ENCODE results near the gene BMPR1A. TPM values are rescaled to one million over a fixed set of nuclear protein-coding genes. Genes with fewer than 3 reads are reported as not detected.

BMPR1A gene
- total and polyA plus RNA-seq, 2 experiments from 2014 or later: 14.2 to 82.5 TPM

DNA sequence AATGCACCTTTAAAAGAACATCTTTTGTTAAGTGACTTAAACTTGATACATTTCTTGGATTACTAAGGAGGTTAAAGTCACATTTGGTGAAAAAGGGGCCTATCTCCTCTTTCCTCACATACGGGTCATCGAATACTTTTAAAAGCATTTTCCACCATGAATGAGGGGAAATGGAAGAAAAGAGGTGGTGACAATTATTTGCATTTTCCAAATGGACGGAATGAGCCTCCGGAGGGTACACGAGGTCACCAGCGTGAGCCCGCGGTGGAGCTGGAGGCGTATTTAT, 1.0 kb upstream of the BMPR1A start (continued):
- TF ChIP-seq, protein P1, sequence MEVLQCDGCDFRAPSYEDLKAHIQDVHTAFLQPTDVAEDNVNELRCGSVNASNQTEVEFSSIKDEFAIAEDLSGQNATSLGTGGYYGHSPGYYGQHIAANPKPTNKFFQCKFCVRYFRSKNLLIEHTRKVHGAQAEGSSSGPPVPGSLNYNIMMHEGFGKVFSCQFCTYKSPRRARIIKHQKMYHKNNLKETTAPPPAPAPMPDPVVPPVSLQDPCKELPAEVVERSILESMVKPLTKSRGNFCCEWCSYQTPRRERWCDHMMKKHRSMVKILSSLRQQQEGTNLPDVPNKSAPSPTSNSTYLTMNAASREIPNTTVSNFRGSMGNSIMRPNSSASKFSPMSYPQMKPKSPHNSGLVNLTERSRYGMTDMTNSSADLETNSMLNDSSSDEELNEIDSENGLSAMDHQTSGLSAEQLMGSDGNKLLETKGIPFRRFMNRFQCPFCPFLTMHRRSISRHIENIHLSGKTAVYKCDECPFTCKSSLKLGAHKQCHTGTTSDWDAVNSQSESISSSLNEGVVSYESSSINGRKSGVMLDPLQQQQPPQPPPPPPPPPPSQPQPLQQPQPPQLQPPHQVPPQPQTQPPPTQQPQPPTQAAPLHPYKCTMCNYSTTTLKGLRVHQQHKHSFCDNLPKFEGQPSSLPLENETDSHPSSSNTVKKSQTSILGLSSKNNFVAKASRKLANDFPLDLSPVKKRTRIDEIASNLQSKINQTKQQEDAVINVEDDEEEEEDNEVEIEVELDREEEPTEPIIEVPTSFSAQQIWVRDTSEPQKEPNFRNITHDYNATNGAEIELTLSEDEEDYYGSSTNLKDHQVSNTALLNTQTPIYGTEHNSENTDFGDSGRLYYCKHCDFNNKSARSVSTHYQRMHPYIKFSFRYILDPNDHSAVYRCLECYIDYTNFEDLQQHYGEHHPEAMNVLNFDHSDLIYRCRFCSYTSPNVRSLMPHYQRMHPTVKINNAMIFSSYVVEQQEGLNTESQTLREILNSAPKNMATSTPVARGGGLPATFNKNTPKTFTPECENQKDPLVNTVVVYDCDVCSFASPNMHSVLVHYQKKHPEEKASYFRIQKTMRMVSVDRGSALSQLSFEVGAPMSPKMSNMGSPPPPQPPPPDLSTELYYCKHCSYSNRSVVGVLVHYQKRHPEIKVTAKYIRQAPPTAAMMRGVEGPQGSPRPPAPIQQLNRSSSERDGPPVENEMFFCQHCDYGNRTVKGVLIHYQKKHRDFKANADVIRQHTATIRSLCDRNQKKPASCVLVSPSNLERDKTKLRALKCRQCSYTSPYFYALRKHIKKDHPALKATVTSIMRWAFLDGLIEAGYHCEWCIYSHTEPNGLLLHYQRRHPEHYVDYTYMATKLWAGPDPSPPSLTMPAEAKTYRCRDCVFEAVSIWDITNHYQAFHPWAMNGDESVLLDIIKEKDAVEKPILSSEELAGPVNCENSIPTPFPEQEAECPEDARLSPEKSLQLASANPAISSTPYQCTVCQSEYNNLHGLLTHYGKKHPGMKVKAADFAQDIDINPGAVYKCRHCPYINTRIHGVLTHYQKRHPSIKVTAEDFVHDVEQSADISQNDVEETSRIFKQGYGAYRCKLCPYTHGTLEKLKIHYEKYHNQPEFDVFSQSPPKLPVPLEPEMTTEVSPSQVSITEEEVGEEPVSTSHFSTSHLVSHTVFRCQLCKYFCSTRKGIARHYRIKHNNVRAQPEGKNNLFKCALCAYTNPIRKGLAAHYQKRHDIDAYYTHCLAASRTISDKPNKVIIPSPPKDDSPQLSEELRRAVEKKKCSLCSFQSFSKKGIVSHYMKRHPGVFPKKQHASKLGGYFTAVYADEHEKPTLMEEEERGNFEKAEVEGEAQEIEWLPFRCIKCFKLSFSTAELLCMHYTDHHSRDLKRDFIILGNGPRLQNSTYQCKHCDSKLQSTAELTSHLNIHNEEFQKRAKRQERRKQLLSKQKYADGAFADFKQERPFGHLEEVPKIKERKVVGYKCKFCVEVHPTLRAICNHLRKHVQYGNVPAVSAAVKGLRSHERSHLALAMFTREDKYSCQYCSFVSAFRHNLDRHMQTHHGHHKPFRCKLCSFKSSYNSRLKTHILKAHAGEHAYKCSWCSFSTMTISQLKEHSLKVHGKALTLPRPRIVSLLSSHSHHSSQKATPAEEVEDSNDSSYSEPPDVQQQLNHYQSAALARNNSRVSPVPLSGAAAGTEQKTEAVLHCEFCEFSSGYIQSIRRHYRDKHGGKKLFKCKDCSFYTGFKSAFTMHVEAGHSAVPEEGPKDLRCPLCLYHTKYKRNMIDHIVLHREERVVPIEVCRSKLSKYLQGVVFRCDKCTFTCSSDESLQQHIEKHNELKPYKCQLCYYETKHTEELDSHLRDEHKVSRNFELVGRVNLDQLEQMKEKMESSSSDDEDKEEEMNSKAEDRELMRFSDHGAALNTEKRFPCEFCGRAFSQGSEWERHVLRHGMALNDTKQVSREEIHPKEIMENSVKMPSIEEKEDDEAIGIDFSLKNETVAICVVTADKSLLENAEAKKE (CRISPR knock-in tag; IDR thresholded peaks at IDR 0.05): no peak
- TF ChIP-seq POLR2AphosphoS5 (IDR thresholded peaks at IDR 0.05; ENCODE audit: low read depth) (no peak), CREB1 (CRISPR knock-in tag; IDR thresholded peaks at IDR 0.05; ENCODE audit: low read depth) (no peak), JUNB (IDR thresholded peaks at IDR 0.05; ENCODE audit: unreplicated experiment) (no peak), ZNF114 (CRISPR knock-in tag; IDR thresholded peaks at IDR 0.05) (no peak), STAT1 (IDR thresholded peaks at IDR 0.05; ENCODE audit: unreplicated experiment) (no peak), EZH2 (IDR thresholded peaks at IDR 0.05; ENCODE audit: low read depth, unreplicated experiment) (no peak)
- TF ChIP-seq, protein P2, sequence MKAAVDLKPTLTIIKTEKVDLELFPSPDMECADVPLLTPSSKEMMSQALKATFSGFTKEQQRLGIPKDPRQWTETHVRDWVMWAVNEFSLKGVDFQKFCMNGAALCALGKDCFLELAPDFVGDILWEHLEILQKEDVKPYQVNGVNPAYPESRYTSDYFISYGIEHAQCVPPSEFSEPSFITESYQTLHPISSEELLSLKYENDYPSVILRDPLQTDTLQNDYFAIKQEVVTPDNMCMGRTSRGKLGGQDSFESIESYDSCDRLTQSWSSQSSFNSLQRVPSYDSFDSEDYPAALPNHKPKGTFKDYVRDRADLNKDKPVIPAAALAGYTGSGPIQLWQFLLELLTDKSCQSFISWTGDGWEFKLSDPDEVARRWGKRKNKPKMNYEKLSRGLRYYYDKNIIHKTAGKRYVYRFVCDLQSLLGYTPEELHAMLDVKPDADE (IDR thresholded peaks at IDR 0.05): no peak
- TF ChIP-seq, protein P3, sequence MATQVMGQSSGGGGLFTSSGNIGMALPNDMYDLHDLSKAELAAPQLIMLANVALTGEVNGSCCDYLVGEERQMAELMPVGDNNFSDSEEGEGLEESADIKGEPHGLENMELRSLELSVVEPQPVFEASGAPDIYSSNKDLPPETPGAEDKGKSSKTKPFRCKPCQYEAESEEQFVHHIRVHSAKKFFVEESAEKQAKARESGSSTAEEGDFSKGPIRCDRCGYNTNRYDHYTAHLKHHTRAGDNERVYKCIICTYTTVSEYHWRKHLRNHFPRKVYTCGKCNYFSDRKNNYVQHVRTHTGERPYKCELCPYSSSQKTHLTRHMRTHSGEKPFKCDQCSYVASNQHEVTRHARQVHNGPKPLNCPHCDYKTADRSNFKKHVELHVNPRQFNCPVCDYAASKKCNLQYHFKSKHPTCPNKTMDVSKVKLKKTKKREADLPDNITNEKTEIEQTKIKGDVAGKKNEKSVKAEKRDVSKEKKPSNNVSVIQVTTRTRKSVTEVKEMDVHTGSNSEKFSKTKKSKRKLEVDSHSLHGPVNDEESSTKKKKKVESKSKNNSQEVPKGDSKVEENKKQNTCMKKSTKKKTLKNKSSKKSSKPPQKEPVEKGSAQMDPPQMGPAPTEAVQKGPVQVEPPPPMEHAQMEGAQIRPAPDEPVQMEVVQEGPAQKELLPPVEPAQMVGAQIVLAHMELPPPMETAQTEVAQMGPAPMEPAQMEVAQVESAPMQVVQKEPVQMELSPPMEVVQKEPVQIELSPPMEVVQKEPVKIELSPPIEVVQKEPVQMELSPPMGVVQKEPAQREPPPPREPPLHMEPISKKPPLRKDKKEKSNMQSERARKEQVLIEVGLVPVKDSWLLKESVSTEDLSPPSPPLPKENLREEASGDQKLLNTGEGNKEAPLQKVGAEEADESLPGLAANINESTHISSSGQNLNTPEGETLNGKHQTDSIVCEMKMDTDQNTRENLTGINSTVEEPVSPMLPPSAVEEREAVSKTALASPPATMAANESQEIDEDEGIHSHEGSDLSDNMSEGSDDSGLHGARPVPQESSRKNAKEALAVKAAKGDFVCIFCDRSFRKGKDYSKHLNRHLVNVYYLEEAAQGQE (IDR thresholded peaks at IDR 0.05; ENCODE audit: unreplicated experiment): no peak
- TF ChIP-seq, protein P4, sequence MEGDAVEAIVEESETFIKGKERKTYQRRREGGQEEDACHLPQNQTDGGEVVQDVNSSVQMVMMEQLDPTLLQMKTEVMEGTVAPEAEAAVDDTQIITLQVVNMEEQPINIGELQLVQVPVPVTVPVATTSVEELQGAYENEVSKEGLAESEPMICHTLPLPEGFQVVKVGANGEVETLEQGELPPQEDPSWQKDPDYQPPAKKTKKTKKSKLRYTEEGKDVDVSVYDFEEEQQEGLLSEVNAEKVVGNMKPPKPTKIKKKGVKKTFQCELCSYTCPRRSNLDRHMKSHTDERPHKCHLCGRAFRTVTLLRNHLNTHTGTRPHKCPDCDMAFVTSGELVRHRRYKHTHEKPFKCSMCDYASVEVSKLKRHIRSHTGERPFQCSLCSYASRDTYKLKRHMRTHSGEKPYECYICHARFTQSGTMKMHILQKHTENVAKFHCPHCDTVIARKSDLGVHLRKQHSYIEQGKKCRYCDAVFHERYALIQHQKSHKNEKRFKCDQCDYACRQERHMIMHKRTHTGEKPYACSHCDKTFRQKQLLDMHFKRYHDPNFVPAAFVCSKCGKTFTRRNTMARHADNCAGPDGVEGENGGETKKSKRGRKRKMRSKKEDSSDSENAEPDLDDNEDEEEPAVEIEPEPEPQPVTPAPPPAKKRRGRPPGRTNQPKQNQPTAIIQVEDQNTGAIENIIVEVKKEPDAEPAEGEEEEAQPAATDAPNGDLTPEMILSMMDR (conservative IDR thresholded peaks at IDR 0.05; ENCODE audit: low read depth in 2 of 2): no peak
